GM12874 (cell line): ENCODE measurements around the gene PDE8A.

ENCODE experiments used
- TF ChIP-seq, protein P1 (sequence below): IDR thresholded peaks from 2 replicates; pipeline ENCODE4 v1.5.1; 2011; ENCODE audit warnings: low read depth, mild to moderate bottlenecking, control low read depth, low read length, moderate library complexity; ENCODE audit not compliant: insufficient read depth

Gene PDE8A

DNA sequence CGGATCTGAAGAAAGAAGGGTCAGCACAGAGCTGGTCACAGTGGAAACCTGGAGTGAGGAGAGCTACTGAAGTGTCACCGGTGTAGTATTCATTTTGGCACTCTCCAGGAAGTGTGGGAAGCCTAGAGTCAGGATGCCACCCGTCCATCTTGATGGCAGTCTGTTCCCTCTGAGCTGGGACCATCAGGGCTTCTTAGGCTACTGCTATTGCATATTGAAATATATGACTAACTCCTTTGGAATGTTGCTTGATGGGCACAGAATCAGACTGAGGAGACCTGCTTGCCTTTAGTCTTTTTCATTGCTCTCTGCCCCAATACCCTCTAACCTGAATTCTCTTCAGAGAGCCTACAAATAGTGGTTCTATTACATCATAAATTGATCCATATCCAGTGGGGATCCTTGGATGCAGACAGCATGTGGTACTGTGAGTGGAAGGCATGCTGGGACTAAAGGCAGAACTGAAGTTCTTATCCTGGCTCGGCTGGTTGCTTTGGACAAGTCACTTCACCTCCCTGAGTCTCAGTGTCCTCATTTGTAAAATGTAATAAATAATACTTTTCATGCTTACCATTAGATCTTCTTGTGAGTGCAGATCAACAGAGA lies 143.5 kb downstream of the PDE8A start:
- TF ChIP-seq, protein P1, sequence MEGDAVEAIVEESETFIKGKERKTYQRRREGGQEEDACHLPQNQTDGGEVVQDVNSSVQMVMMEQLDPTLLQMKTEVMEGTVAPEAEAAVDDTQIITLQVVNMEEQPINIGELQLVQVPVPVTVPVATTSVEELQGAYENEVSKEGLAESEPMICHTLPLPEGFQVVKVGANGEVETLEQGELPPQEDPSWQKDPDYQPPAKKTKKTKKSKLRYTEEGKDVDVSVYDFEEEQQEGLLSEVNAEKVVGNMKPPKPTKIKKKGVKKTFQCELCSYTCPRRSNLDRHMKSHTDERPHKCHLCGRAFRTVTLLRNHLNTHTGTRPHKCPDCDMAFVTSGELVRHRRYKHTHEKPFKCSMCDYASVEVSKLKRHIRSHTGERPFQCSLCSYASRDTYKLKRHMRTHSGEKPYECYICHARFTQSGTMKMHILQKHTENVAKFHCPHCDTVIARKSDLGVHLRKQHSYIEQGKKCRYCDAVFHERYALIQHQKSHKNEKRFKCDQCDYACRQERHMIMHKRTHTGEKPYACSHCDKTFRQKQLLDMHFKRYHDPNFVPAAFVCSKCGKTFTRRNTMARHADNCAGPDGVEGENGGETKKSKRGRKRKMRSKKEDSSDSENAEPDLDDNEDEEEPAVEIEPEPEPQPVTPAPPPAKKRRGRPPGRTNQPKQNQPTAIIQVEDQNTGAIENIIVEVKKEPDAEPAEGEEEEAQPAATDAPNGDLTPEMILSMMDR, result no peak

DNA sequence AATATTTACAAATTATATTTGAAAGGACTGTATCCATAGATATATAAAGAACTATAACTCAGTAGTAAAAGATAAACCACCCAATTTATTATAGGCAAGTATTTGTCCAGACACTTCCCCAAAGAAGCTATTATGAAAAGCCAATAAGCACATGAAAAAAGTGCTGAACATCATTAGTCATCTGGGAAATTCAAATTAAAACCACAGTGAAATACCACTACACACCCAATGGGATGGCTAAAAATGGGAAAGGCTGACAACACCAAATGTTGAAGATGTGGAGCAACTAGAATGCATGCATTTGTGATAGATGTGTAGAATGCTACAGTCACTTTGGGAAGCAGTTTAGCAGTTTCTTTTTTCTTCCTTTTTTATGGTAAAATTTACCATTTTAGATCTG lies 147.0 kb downstream of the PDE8A start:
- TF ChIP-seq, protein P1, result no peak

DNA sequence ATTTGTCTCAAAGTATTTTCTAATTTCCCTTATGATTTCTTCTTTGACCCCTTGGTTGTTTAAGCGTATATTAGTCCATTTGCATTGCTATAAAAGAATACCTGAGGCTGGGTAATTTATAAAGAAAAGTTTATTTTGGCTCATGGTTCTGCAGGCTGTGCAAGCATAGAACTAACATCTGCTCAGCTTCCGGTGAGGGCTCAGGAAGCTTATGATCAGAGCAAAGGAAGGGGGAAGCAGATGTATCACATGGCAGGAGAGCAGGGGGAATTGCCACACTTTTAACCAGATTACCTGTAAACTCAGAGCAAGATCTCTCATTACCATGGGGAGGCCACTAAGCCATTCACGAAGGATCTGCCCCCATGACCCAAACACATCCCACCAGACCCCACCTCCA lies 148.2 kb downstream of the PDE8A start:
- TF ChIP-seq, protein P1, result no peak

DNA sequence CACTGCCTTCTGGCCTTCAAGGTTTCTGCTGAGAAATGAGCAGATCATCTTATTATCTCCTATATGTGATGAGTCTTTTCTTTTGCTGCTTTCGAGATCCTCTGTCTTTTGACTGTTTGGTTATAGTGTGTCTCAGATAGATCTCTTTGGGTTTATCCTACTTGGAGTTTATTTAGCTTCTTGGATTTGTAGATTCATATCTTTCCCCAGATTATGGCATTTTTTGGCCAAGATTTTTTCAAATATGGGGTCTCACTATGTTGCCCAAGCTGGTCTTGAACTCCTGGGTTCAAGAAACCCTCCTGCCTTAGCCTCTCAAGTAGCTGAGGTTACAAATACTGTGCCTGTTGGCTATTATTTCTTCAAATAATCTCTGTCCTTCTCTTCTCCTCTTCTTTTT lies 150.3 kb downstream of the PDE8A start:
- TF ChIP-seq, protein P1, result no peak

DNA sequence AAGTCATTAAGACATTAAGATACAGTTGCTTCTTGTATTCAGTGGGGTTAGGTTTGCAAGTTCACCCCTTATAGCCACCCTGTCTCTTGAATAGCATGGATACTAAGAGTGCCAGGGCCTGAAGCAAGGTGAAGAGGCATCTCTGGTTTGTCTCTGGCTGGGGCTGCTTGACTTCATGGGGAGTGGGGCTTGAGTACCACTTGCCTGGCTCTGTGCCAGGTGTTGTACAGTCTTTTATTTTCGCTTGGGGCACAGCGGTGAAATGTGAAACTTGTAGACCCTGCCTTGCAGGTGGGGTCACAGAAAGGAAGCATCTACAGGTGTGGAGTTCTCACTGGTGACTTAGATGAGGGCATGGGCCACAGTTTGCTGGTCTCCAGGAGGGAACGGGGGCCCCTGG lies 152.1 kb downstream of the PDE8A start:
- TF ChIP-seq, protein P1, result no peak

DNA sequence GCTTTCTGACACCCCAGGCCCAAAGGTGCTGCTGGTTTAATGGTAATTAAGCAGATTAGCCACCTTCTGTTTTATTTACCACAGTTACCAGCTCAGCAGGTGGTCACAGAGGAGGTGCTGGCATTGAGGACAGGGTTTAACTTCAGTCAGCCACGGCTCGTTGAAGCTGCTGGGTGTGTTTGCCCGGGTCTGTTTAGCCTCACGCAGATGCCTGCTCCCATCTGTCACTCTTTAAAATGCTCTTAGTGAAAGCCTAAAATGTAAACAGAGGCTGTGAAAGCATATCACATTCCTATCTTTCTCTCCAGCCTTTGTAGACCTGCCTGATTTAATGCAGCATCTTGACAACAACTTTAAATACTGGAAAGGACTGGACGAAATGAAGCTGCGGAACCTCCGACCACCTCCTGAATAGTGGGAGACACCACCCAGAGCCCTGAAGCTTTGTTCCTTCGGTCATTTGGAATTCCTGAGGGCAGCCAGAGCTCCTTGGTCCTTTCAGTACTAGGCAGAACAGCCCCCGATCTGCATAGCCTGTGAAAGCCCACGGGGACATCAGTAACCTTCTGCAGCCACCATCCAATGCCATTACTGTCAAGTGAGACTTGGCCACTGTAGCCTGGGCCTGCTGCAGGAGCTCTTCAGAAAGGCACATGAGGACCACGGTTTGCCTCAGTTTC lies 156.0 kb downstream of the PDE8A start:
- TF ChIP-seq, protein P1, result no peak

DNA sequence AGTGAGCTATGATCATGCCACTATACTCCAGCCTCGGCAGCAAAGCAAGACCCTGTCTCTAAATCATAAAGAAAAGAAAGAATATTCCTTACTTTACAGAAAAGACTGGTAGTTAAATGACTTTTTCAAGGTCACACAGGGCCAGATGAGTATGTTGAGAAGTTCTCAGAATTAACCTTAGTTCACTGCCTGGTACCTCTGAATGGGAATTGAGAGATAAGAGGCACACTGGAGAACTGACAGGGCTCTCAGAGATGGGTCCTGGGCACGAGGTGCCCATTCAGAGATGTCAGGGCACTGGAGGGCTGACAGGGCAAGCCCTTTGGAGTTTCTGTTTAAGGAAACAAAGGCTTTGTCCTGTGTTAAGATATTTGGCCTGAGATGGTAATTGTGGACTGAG lies 157.7 kb downstream of the PDE8A start:
- TF ChIP-seq, protein P1, result no peak
